ENCODE measurements around the gene WAPL.

- no peak for TF ChIP-seq CTCF (IDR thresholded peaks at IDR 0.05; ENCODE audit: low read length)
- no peak for TF ChIP-seq EZH2phosphoT487 (IDR thresholded peaks at IDR 0.05; ENCODE audit: low read length)
- TF ChIP-seq EZH2 (optimal IDR thresholded peaks at IDR 0.05; ENCODE audit: low read depth, low read length), result no peak
These were observed 74.6 kb downstream of the WAPL start for GRCh38 chr10:86446987-86447386.

Data from MM.1S (cell line).